Epithelial cell of esophagus (primary cell): Measurements from ENCODE around the gene MMAA.

ENCODE experiments used
- DNase-seq: peaks from one replicate; pipeline ENCODE4 v3.0.0; 2010; ENCODE audit warnings: low read depth
- H3K4me3 ChIP-seq: 2 replicates; pipeline ENCODE4 v1.5.1; 2011; ENCODE audit warnings: mild to moderate bottlenecking, low read length, control low read depth
- CTCF ChIP-seq: IDR thresholded peaks from 2 replicates; pipeline ENCODE4 v1.5.1; 2011; ENCODE audit warnings: low read depth, mild to moderate bottlenecking, low read length, control low read depth, inconsistent platforms; ENCODE audit not compliant: insufficient read depth; ENCODE audit errors: missing control alignments

MMAA gene

GRCh38 chr4:145709336-145709735 lies 90.2 kb downstream of the MMAA start:
- H3K4me3 ChIP-seq = no peak overlapping the region
- no peak for TF ChIP-seq CTCF
- DNase-seq = no peak
